ENCODE data around the gene AK4.

GRCh38 chr1:65264197-65264929 lies 116.4 kb downstream of the AK4 start:
- no peak for TF ChIP-seq POLR2AphosphoS5 (IDR thresholded peaks at IDR 0.05)
- no peak for TF ChIP-seq CTCF (IDR thresholded peaks at IDR 0.05)
- TF ChIP-seq POLR2A (IDR thresholded peaks at IDR 0.05), result no peak
- TF ChIP-seq EP300 (IDR thresholded peaks at IDR 0.05), result no peak
